ENCODE results near the gene CD200. TPM values are rescaled to one million over a fixed set of nuclear protein-coding genes. Genes with fewer than 3 reads are reported as not detected.

CD200 gene
- total RNA-seq, 1 donor from 2014 or later, result 4.4 TPM

GRCh38 chr3:112302150-112302830 lies 30.7 kb upstream of the CD200 start:
- TF ChIP-seq CTCF (IDR thresholded peaks at IDR 0.05), result no peak
- intact Hi-C loops (cut with DNase I), result no loop called here
- no peak overlapping the region for H3K4me3 ChIP-seq
- no peak overlapping the region for H3K27ac ChIP-seq
- no peaks in the 10 kb centered on the region for H3K9me3 ChIP-seq
- DNase-seq (no peak), ATAC-seq (no peak)
- peaks cover 25% of the 10 kb centered on the region for H3K4me1 ChIP-seq
- H3K36me3 ChIP-seq, result no peaks in the 10 kb centered on the region
- no peaks in the 10 kb centered on the region for H3K27me3 ChIP-seq (ENCODE audit: low read depth)

- Histone ChIP-seq H3K36me3 (no peaks in the 10 kb centered on the region), H3K4me1 (peaks cover 25% of the 10 kb centered on the region), H3K27me3 (ENCODE audit: low read depth) (no peaks in the 10 kb centered on the region), H3K9me3 (no peaks in the 10 kb centered on the region), H3K27ac (peak overlapping the region; percentile 4), H3K4me3 (peak overlapping the region; percentile 51)
- intact Hi-C loops (cut with DNase I), result no loop called here
- no peak for DNase-seq
- no peak for TF ChIP-seq CTCF (IDR thresholded peaks at IDR 0.05)
- peak in 1 of 2 donors; percentile 6 for ATAC-seq
Observed at GRCh38 chr3:112302881-112303763, 29.8 kb upstream of the CD200 start.

GRCh38 chr3:112303764-112304325 lies 29.1 kb upstream of the CD200 start:
- DNase-seq (no peak), ATAC-seq (peak; percentile 51 to 52)
- no peaks in the 10 kb centered on the region for H3K36me3 ChIP-seq
- TF ChIP-seq CTCF (IDR thresholded peaks at IDR 0.05), result no peak
- peak overlapping the region; percentile 51 for H3K4me3 ChIP-seq
- H3K27me3 ChIP-seq (ENCODE audit: low read depth), result no peaks in the 10 kb centered on the region
- no peaks in the 10 kb centered on the region for H3K9me3 ChIP-seq
- peak overlapping the region; percentile 4 for H3K27ac ChIP-seq
- intact Hi-C loops (cut with DNase I), result no loop called here
- H3K4me1 ChIP-seq, result peaks cover 25% of the 10 kb centered on the region

- H3K4me3 ChIP-seq, result no peak overlapping the region
- peaks cover 25% of the 10 kb centered on the region for H3K4me1 ChIP-seq
- intact Hi-C loops (cut with DNase I), result no loop called here
- H3K27me3 ChIP-seq (ENCODE audit: low read depth), result no peaks in the 10 kb centered on the region
- H3K36me3 ChIP-seq, result no peaks in the 10 kb centered on the region
- no peaks in the 10 kb centered on the region for H3K9me3 ChIP-seq
- ATAC-seq (no peak), DNase-seq (no peak)
- no peak for TF ChIP-seq CTCF (IDR thresholded peaks at IDR 0.05)
- no peak overlapping the region for H3K27ac ChIP-seq
Observed at GRCh38 chr3:112304611-112305010, 28.3 kb upstream of the CD200 start.

- Histone ChIP-seq H3K4me3 (no peak overlapping the region), H3K4me1 (peaks cover 25% of the 10 kb centered on the region), H3K27ac (no peak overlapping the region), H3K9me3 (no peaks in the 10 kb centered on the region), H3K27me3 (ENCODE audit: low read depth) (no peaks in the 10 kb centered on the region), H3K36me3 (no peaks in the 10 kb centered on the region)
- ATAC-seq, result no peak
- no peak for DNase-seq
- TF ChIP-seq CTCF (IDR thresholded peaks at IDR 0.05), result no peak
- intact Hi-C loops (cut with DNase I), result no loop called here
Observed at GRCh38 chr3:112306825-112307224, 26.1 kb upstream of the CD200 start.
